ENCODE data around the gene UROS.

The UROS gene

DNA sequence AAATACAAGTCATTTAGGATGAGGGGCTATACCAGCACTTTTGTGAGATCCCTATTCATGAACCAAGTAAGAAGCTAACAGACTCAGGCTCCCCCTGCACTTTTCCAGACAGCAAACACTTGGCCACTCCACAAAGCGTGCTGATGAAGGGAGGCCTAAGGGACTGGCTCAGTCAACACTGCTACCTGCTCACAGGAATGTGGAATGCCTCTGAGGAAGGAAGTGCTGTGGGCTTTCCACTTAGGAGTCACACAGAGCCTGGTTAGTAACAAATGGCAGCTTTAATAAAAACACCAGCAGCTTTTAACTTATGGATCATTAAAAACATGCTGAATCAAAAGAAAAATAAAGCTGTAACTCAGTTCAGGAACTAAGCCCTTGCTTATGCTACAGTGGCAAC, 15.0 kb downstream of the UROS start:
- H3K4me3 ChIP-seq (ENCODE audit: low read length, poor library complexity, severe bottlenecking): no peak overlapping the region
- TF ChIP-seq, protein P1, sequence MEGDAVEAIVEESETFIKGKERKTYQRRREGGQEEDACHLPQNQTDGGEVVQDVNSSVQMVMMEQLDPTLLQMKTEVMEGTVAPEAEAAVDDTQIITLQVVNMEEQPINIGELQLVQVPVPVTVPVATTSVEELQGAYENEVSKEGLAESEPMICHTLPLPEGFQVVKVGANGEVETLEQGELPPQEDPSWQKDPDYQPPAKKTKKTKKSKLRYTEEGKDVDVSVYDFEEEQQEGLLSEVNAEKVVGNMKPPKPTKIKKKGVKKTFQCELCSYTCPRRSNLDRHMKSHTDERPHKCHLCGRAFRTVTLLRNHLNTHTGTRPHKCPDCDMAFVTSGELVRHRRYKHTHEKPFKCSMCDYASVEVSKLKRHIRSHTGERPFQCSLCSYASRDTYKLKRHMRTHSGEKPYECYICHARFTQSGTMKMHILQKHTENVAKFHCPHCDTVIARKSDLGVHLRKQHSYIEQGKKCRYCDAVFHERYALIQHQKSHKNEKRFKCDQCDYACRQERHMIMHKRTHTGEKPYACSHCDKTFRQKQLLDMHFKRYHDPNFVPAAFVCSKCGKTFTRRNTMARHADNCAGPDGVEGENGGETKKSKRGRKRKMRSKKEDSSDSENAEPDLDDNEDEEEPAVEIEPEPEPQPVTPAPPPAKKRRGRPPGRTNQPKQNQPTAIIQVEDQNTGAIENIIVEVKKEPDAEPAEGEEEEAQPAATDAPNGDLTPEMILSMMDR (conservative IDR thresholded peaks at IDR 0.05; ENCODE audit: low read length): no peak
- TF ChIP-seq EZH2phosphoT487 (IDR thresholded peaks at IDR 0.05; ENCODE audit: borderline replicate concordance): no peak
- no peak overlapping the region for H2AFZ ChIP-seq (ENCODE audit: low read length)
- H3K79me2 ChIP-seq (ENCODE audit: insufficient read depth, low read length): no peaks in the 10 kb centered on the region
- no peaks in the 10 kb centered on the region for H3F3A ChIP-seq (ENCODE audit: low read depth)
- H3K9me3 ChIP-seq (ENCODE audit: insufficient read depth, low read depth, low read length): no peaks in the 10 kb centered on the region
- H3K9me2 ChIP-seq (replicated peaks; ENCODE audit: low read depth, low read length): no peaks in the 10 kb centered on the region
- no peaks in the 10 kb centered on the region for H4K20me1 ChIP-seq (ENCODE audit: insufficient read depth, low read length, poor library complexity, severe bottlenecking)
- H3K9ac ChIP-seq (ENCODE audit: low read depth, low read length, poor library complexity, severe bottlenecking): no peak overlapping the region
- H3K4me2 ChIP-seq (ENCODE audit: low read depth, low read length, poor library complexity, severe bottlenecking): no peak overlapping the region
- no peaks in the 10 kb centered on the region for H3K27me3 ChIP-seq (ENCODE audit: insufficient read depth, low read length, poor library complexity, severe bottlenecking)
- H3K4me1 ChIP-seq (ENCODE audit: insufficient read depth, low read length, poor library complexity, severe bottlenecking): no peaks in the 10 kb centered on the region
- H3K36me3 ChIP-seq (ENCODE audit: insufficient read depth, low read length): no peaks in the 10 kb centered on the region

DNA sequence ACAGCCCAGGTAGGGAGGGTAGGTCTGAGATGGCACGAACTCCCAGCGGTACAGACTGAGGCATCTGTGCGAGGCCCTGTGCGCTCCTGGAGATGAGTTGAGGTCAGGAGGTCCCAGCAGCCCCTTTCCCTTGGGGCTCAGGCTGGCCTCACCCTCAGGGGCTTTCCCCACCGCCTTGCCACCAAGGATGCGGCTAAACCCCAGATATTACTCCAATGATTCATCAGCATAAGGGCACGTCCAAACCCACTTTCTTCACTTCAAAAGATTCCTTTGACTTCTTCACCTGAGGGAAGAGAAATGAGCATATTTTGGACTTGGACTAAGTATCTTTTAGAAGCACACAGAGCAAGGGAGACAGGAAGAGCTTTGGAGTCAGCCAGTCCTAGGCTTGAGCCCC, 20.3 kb downstream of the UROS start:
- H3K9ac ChIP-seq (ENCODE audit: low read depth, low read length, poor library complexity, severe bottlenecking): no peak overlapping the region
- no peaks in the 10 kb centered on the region for H3K4me1 ChIP-seq (ENCODE audit: insufficient read depth, low read length, poor library complexity, severe bottlenecking)
- no peaks in the 10 kb centered on the region for H3K9me2 ChIP-seq (replicated peaks; ENCODE audit: low read depth, low read length)
- H3K36me3 ChIP-seq (ENCODE audit: insufficient read depth, low read length): no peaks in the 10 kb centered on the region
- H3K79me2 ChIP-seq (ENCODE audit: insufficient read depth, low read length): no peaks in the 10 kb centered on the region
- H4K20me1 ChIP-seq (ENCODE audit: insufficient read depth, low read length, poor library complexity, severe bottlenecking): no peaks in the 10 kb centered on the region
- H3K9me3 ChIP-seq (ENCODE audit: insufficient read depth, low read depth, low read length): no peaks in the 10 kb centered on the region
- no peak overlapping the region for H3K4me2 ChIP-seq (ENCODE audit: low read depth, low read length, poor library complexity, severe bottlenecking)
- TF ChIP-seq, protein P1 (conservative IDR thresholded peaks at IDR 0.05; ENCODE audit: low read length): no peak
- TF ChIP-seq EZH2phosphoT487 (IDR thresholded peaks at IDR 0.05; ENCODE audit: borderline replicate concordance): no peak
- H3K27me3 ChIP-seq (ENCODE audit: insufficient read depth, low read length, poor library complexity, severe bottlenecking): no peaks in the 10 kb centered on the region
- H3K4me3 ChIP-seq (ENCODE audit: low read length, poor library complexity, severe bottlenecking): no peak overlapping the region
- no peak overlapping the region for H2AFZ ChIP-seq (ENCODE audit: low read length)
- H3F3A ChIP-seq (ENCODE audit: low read depth): no peaks in the 10 kb centered on the region

DNA sequence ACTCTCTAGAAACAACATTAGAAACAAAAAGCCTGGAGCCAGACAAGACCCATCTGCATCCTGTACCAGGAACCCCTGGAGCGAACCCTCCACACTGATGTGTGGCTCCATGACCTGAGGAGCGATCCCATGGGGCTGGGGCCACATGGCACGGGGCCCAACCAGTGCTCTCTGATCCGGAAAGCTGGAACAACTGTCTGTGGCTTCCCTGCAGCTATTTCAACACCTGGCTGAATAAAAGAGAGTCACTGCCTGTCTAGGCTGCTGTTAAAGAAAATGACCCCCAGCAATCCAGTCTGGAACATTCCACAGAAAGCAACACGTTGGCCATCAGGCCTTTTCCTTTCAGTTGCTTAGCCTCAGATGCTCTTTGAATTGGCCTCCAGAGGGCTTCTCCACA, 20.9 kb downstream of the UROS start:
- no peaks in the 10 kb centered on the region for H3K36me3 ChIP-seq (ENCODE audit: insufficient read depth, low read length)

More for the DNA sequence above, 20.9 kb downstream of the UROS start:
- H3K4me1 ChIP-seq (ENCODE audit: insufficient read depth, low read length, poor library complexity, severe bottlenecking): no peaks in the 10 kb centered on the region
- H2AFZ ChIP-seq (ENCODE audit: low read length): no peak overlapping the region
- H3K9ac ChIP-seq (ENCODE audit: low read depth, low read length, poor library complexity, severe bottlenecking): no peak overlapping the region
- no peak overlapping the region for H3K4me2 ChIP-seq (ENCODE audit: low read depth, low read length, poor library complexity, severe bottlenecking)
- no peaks in the 10 kb centered on the region for H3K27me3 ChIP-seq (ENCODE audit: insufficient read depth, low read length, poor library complexity, severe bottlenecking)
- no peaks in the 10 kb centered on the region for H4K20me1 ChIP-seq (ENCODE audit: insufficient read depth, low read length, poor library complexity, severe bottlenecking)
- H3F3A ChIP-seq (ENCODE audit: low read depth): no peaks in the 10 kb centered on the region
- H3K9me2 ChIP-seq (replicated peaks; ENCODE audit: low read depth, low read length): no peaks in the 10 kb centered on the region
- H3K4me3 ChIP-seq (ENCODE audit: low read length, poor library complexity, severe bottlenecking): no peak overlapping the region
- no peaks in the 10 kb centered on the region for H3K9me3 ChIP-seq (ENCODE audit: insufficient read depth, low read depth, low read length)
- no peak for TF ChIP-seq EZH2phosphoT487 (IDR thresholded peaks at IDR 0.05; ENCODE audit: borderline replicate concordance)
- TF ChIP-seq, protein P1 (conservative IDR thresholded peaks at IDR 0.05; ENCODE audit: low read length): no peak
- no peaks in the 10 kb centered on the region for H3K79me2 ChIP-seq (ENCODE audit: insufficient read depth, low read length)

Measured in Loucy (cell line).